B cell (primary cell): ENCODE results near the gene TRIM4. TPM values are rescaled to one million over a fixed set of nuclear protein-coding genes. Genes with fewer than 3 reads are reported as not detected.

ENCODE experiments used
- ATAC-seq: fragments of 200-7000 bp; cut with Tn5 transposase; one replicate; pipeline ENCODE4 v1.10.0; 2021; ENCODE audit warnings: low read depth, mild to moderate bottlenecking, moderate number of reproducible peaks, moderate library complexity
- CTCF ChIA-PET: fragments of 350-600 bp; sonication (Branson Sonifier 250); formaldehyde crosslinking; loops from one replicate; lab custom pipeline; 2021; ENCODE audit warnings: antibody characterized with exemption, inconsistent platforms; lab: Charles Lee
- POLR2A ChIA-PET: fragments of 350-600 bp; sonication (Branson Sonifier 250); formaldehyde crosslinking; loops from one replicate; lab custom pipeline; 2021; ENCODE audit warnings: antibody characterized with exemption; lab: Charles Lee
- DNase-seq: peaks from one replicate; pipeline ENCODE4 v3.0.0; 2013
- H2AFZ ChIP-seq: 2 replicates; pipeline ENCODE4 v1.6.1; 2012; ENCODE audit warnings: mild to moderate bottlenecking, low read depth, low read length; ENCODE audit not compliant: insufficient read depth, poor library complexity, severe bottlenecking
- H3K27ac ChIP-seq, 2 donors: 1 replicate in 1 of 2; 2 replicates in 1 of 2; pipeline ENCODE4 v1.5.1; 2012 to 2013; ENCODE audit warnings: low read length in 2 of 2, mild to moderate bottlenecking in 2 of 2, moderate library complexity in 1 of 2
- H3K27me3 ChIP-seq, 4 experiments: fragments of 200-600 bp in 1 of 4; sonication (generic) in 1 of 4; replicated peaks in 1 of 4; 1 replicate in 2 of 4; 2 replicates in 2 of 4; pipeline versions ENCODE4 v1.6.1 to v1.7.0; 2013 to 2016; ENCODE audit warnings: low read length in 3 of 4, mild to moderate bottlenecking in 2 of 4, mixed read lengths in 1 of 4, moderate library complexity in 1 of 4; ENCODE audit not compliant: insufficient read depth in 4 of 4, control insufficient read depth in 3 of 4; ENCODE audit errors: control extremely low read depth in 1 of 4
- H3K36me3 ChIP-seq, 2 experiments: replicated peaks in 1 of 2; 1 replicate in 1 of 2; 2 replicates in 1 of 2; pipeline versions ENCODE4 v1.6.1 to v1.7.1; 2013; ENCODE audit warnings: low read length in 1 of 2; ENCODE audit not compliant: insufficient read depth in 2 of 2, control insufficient read depth in 1 of 2; ENCODE audit errors: control extremely low read depth in 1 of 2, extremely low read depth in 1 of 2
- H3K4me1 ChIP-seq, 2 donors: fragments of 200-600 bp in 1 of 2; sonication (generic) in 1 of 2; 1 replicate in 1 of 2; 2 replicates in 1 of 2; pipeline versions ENCODE4 v1.5.1 to v1.6.1; 2013 to 2017; ENCODE audit warnings: low read length in 2 of 2; ENCODE audit not compliant: control insufficient read depth in 2 of 2, insufficient read depth in 2 of 2
- H3K4me2 ChIP-seq: replicated peaks from 2 replicates; pipeline ENCODE3; 2012; ENCODE audit warnings: mild to moderate bottlenecking, low read depth, low read length; ENCODE audit not compliant: poor library complexity, severe bottlenecking
- H3K4me3 ChIP-seq, 5 experiments: fragments of 200-600 bp in 1 of 5; sonication (generic) in 1 of 5; 1 replicate in 3 of 5; 2 replicates in 2 of 5; pipeline versions ENCODE4 v1.5.1 to v1.7.0; 2011 to 2016; ENCODE audit warnings: low read length in 4 of 5, mild to moderate bottlenecking in 4 of 5, low read depth in 2 of 5, control low read depth in 1 of 5, moderate library complexity in 1 of 5; ENCODE audit not compliant: insufficient read depth in 1 of 5; ENCODE audit errors: control extremely low read depth in 1 of 5, extremely low read depth in 1 of 5
- H3K79me2 ChIP-seq: fragments of 200-600 bp; sonication (generic); one replicate; pipeline ENCODE4 v1.6.0; 2016; ENCODE audit warnings: low read length; ENCODE audit not compliant: control insufficient read depth, insufficient read depth
- H3K9ac ChIP-seq: fragments of 200-600 bp; sonication (generic); 2 replicates; pipeline ENCODE4 v1.6.1; 2017; ENCODE audit warnings: mild to moderate bottlenecking, low read length, moderate library complexity
- H3K9me3 ChIP-seq, 3 donors: one replicate each; pipeline versions ENCODE4 v1.6.1 to v1.7.1; 2013; ENCODE audit warnings: low read length in 2 of 3; ENCODE audit not compliant: control insufficient read depth in 2 of 3, insufficient read depth in 1 of 3; ENCODE audit errors: control extremely low read depth in 1 of 3
- H4K20me1 ChIP-seq: 2 replicates; pipeline ENCODE4 v1.6.0; 2012; ENCODE audit warnings: mild to moderate bottlenecking, low read length; ENCODE audit not compliant: insufficient read depth, control insufficient read depth, poor library complexity, severe bottlenecking
- H3K27ac Mint-ChIP-seq: one replicate; pipeline ENCODE4 v1.8.0; 2021; ENCODE audit warnings: mixed read lengths
- H3K27me3 Mint-ChIP-seq: one replicate; pipeline ENCODE4 v1.8.0; 2021; ENCODE audit warnings: mixed read lengths
- H3K4me1 Mint-ChIP-seq: one replicate; pipeline ENCODE4 v1.8.0; 2021; ENCODE audit warnings: mixed read lengths
- H3K4me3 Mint-ChIP-seq: one replicate; pipeline ENCODE4 v1.8.0; 2021; ENCODE audit warnings: mixed read lengths
- H3K9me3 Mint-ChIP-seq: one replicate; pipeline ENCODE4 v1.8.0; 2022; ENCODE audit warnings: mixed read lengths; ENCODE audit not compliant: insufficient read depth
- CTCF ChIP-seq: fragments of 200-600 bp; IDR thresholded peaks from one replicate; pipeline ENCODE4 v1.8.0; 2022; ENCODE audit warnings: antibody characterized with exemption, mild to moderate bottlenecking
- EZH2 ChIP-seq: IDR thresholded peaks from 2 replicates; pipeline ENCODE4 v1.6.1; 2012; ENCODE audit warnings: borderline replicate concordance, low read depth, mild to moderate bottlenecking, moderate library complexity, low read length; ENCODE audit not compliant: insufficient read depth, poor library complexity, severe bottlenecking
- WGBS: methylation state at CpG from one replicate; pipeline ENCODE4 v1.1.5; 2013; ENCODE audit warnings: missing lambda C conversion rate; ENCODE audit not compliant: insufficient coverage; 5-methylcytosine and 5-hydroxymethylcytosine counted together
- intact Hi-C: fragments of 100-400 bp; cut with micrococcal nuclease; formaldehyde crosslinking; loops from one replicate; pipeline ENCODE4 v1.10.0; 2022
- polyA plus RNA-seq: library from polyadenylated mRNA; depleted of rRNA; stranded (reverse); fragments of >200 nt; gene quantifications from 2 replicates; pipeline ENCODE4 v1.2.3, GENCODE V29; 2012
- total RNA-seq, 2 donors: library from RNA; stranded (reverse); fragments of 120-200 nt in 1 of 2; gene quantifications; 1 replicate in 1 of 2; 2 replicates in 1 of 2; pipeline versions ENCODE4 v1.2.3 to v1.2.4, GENCODE V29; 2013 to 2022

TRIM4 gene
- total and polyA plus RNA-seq, 2 donors (not counting 1 experiment from before 2014, with no cell fraction given), result 14.2 to 56.7 TPM

GRCh38 chr7:99920149-99920548 lies 819 bp upstream of the TRIM4 start:
- peak overlapping the region; percentile 89 for H3K9ac ChIP-seq
- peaks cover 0 to 4% (median 0%) of the 10 kb centered on the region in 3 donors for H3K9me3 ChIP-seq
- H3K36me3 ChIP-seq, result peaks cover 0 to 20% of the 10 kb centered on the region in 2 experiments
- peak overlapping the region; percentile 81 to 93 for H3K27ac ChIP-seq
- Mint-ChIP-seq H3K27me3 (peaks cover 9% of the 10 kb centered on the region), H3K4me3 (peak overlapping the region; percentile 96), H3K4me1 (peaks cover 41% of the 10 kb centered on the region), H3K27ac (peak overlapping the region; percentile 97), H3K9me3 (no peaks in the 10 kb centered on the region)
- peaks cover 50% of the 10 kb centered on the region for H3K79me2 ChIP-seq
- ATAC-seq (no peak), DNase-seq (no peak)
- H2AFZ ChIP-seq, result peak overlapping the region; percentile 97
- H3K27me3 ChIP-seq, result peaks cover 0 to under 1% (median 0%) of the 10 kb centered on the region in 4 experiments
- peak overlapping the region in 4 of 5 experiments; percentile 65 to 89 (median 78) for H3K4me3 ChIP-seq
- H3K4me2 ChIP-seq, result peak overlapping the region; percentile 80
- CTCF ChIA-PET, result interaction anchor here (1.0 to 9.2 kb wide), 6 partner anchors 12 to 303 kb away, joined by 3 to 94 read pairs (median 4); partner anchors contain the start of gene ZSCAN25
- no peak for TF ChIP-seq CTCF
- H3K4me1 ChIP-seq, result peaks cover 32 to 35% of the 10 kb centered on the region in 2 donors
- 100% methylated on average over 1 of the region's 3 CpGs for WGBS
- peaks cover 7% of the 10 kb centered on the region for H4K20me1 ChIP-seq
- POLR2A ChIA-PET, result interaction anchor here (0.7 to 1.2 kb wide), 5 partner anchors 78 to 509 kb away, joined by 3 to 8 read pairs (median 3); partner anchors contain the start of genes AP4M1, MCM7, ZCWPW1 and ZSCAN21
- intact Hi-C loops, result no loop called here

GRCh38 chr7:99919814-99920112 lies 433 bp upstream of the TRIM4 start:
- 38% methylated on average over 3 of the region's 4 CpGs for WGBS
- Histone ChIP-seq H3K79me2 (peaks cover 53% of the 10 kb centered on the region), H3K27ac (peak overlapping the region; percentile 81 to 93), H4K20me1 (peaks cover 7% of the 10 kb centered on the region), H2AFZ (peak overlapping the region; percentile 97), H3K9ac (peak overlapping the region; percentile 89), H3K4me3 (peak overlapping the region; percentile 65 to 89 (median 78)), H3K36me3 (peaks cover 0 to 20% of the 10 kb centered on the region in 2 experiments), H3K9me3 (peaks cover 0 to 4% (median 0%) of the 10 kb centered on the region in 3 donors), H3K4me2 (peak overlapping the region; percentile 80), H3K4me1 (peaks cover 32 to 35% of the 10 kb centered on the region in 2 donors), H3K27me3 (no peaks in the 10 kb centered on the region)
- Mint-ChIP-seq H3K4me3 (peak overlapping the region; percentile 96), H3K27me3 (peaks cover 9% of the 10 kb centered on the region), H3K27ac (peak overlapping the region; percentile 97), H3K4me1 (peaks cover 43% of the 10 kb centered on the region), H3K9me3 (no peaks in the 10 kb centered on the region)
- CTCF ChIA-PET, result interaction anchor here (1.0 to 9.2 kb wide), 7 partner anchors 12 to 786 kb away, joined by 3 to 94 read pairs (median 4); partner anchors contain the start of genes POP7 and ZSCAN25
- TF ChIP-seq EZH2 (no peak), CTCF (no peak)
- DNase-seq, result no peak
- POLR2A ChIA-PET, result interaction anchor here (0.5 to 1.2 kb wide), 7 partner anchors 14 to 509 kb away, joined by 3 to 8 read pairs (median 4); partner anchors contain the start of genes AP4M1, MCM7, ZCWPW1 and ZSCAN21
- ATAC-seq, result no peak
- intact Hi-C loops, result loop anchor here (1.0 to 2.0 kb wide), 5 partner anchors 96 to 361 kb away; partner anchors contain the start of genes ZKSCAN1, ZNF3, ZNF655 and ZSCAN21
